ENCODE data around the gene KRTAP10-7. TPM values are rescaled to one million over a fixed set of nuclear protein-coding genes. Genes with fewer than 3 reads are reported as not detected.
A peak's percentile ranks its signal among the peaks of the same experiment; 100 is the strongest.

KRTAP10-7 gene
- total and polyA plus RNA-seq, 2 of the 13 experiments (the other 11 are each of a cell fraction or from before 2014, with no cell fraction given), result not detected

GRCh38 chr21:44571296-44571695, 29.1 kb upstream of the KRTAP10-7 start:
- H3K9ac ChIP-seq (ENCODE audit: insufficient read depth, low read depth, low read length), result no peak overlapping the region
- FAIRE-seq (no peak), ATAC-seq (no peak), DNase-seq (ENCODE audit: low spot score) (no peak)
- no peak overlapping the region for H3K4me3 ChIP-seq (replicated peaks in 1 of 3; ENCODE audit: insufficient read depth in 1 of 3, low read depth in 2 of 3, low read length in 3 of 3)
- no TSS peak for BruUV-seq (replicated peaks)
- intact Hi-C loops (cut with micrococcal nuclease; ENCODE audit: unreplicated experiment) (no loop called here), in situ Hi-C loops (cut with HindIII; ENCODE audit: extremely low pct_ligation_motif_present, low pct_unique_long_range_greater_than_20kb) (no loop called here)
- TF ChIP-seq RFX5 (IDR thresholded peaks at IDR 0.05; ENCODE audit: low read depth, low read length) (no peak), ZNF605 (CRISPR knock-in tag; IDR thresholded peaks at IDR 0.05) (peak; percentile 100)
- H3K4me2 ChIP-seq (ENCODE audit: low read depth, low read length), result no peak overlapping the region
- H2AFZ ChIP-seq (ENCODE audit: low read length), result no peak overlapping the region
- POLR2A ChIA-PET, result no interaction called here
- H3K4me1 ChIP-seq (ENCODE audit: insufficient read depth, low read length), result peaks cover 32% of the 10 kb centered on the region
- H3K27ac ChIP-seq (ENCODE audit: extremely low read length, insufficient read depth, low read length), result no peak overlapping the region
- H3K79me2 ChIP-seq (ENCODE audit: insufficient read depth, low read length), result no peaks in the 10 kb centered on the region
- no peaks in the 10 kb centered on the region for H3K36me3 ChIP-seq (replicated peaks in 1 of 2; ENCODE audit: control insufficient read depth in 1 of 2, insufficient read depth in 2 of 2, low read length in 2 of 2)
- WGBS (ENCODE audit: low lambda C conversion rate), result 39% methylated on average over 3 of the region's 4 CpGs
- H4K20me1 ChIP-seq (ENCODE audit: insufficient read depth, low read length), result no peaks in the 10 kb centered on the region
- peaks cover 9% of the 10 kb centered on the region for H3K9me3 ChIP-seq (ENCODE audit: low read length)
- CTCF ChIA-PET (ENCODE audit: low intra/inter-chr PET ratio, low total read pairs), result no interaction called here
- H3K27me3 ChIP-seq (ENCODE audit: control insufficient read depth in 1 of 2, insufficient read depth in 2 of 2, low read length in 2 of 2), result no peaks in the 10 kb centered on the region; a peak in 1 of 5 replicates

- no peak for FAIRE-seq
- WGBS (ENCODE audit: low lambda C conversion rate), result 83% methylated on average over 29 of the region's 40 CpGs
- in situ Hi-C loops (cut with HindIII; ENCODE audit: extremely low pct_ligation_motif_present, low pct_unique_long_range_greater_than_20kb), result no loop called here
These were observed 28.3 kb upstream of the KRTAP10-7 start for GRCh38 chr21:44571844-44572782.

More at GRCh38 chr21:44571844-44572782, 28.3 kb upstream of the KRTAP10-7 start:
- no peak overlapping the region for H3K4me2 ChIP-seq (ENCODE audit: low read depth, low read length)
- H3K9me3 ChIP-seq (ENCODE audit: low read length), result peaks cover 14% of the 10 kb centered on the region
- H3K4me1 ChIP-seq (ENCODE audit: insufficient read depth, low read length), result peaks cover 32% of the 10 kb centered on the region
- no peak overlapping the region for H2AFZ ChIP-seq (ENCODE audit: low read length)
- DNase-seq (ENCODE audit: low spot score) (no peak), ATAC-seq (no peak)
- BruUV-seq (replicated peaks), result no TSS peak
- ChIA-PET POLR2A (no interaction called here), CTCF (ENCODE audit: low intra/inter-chr PET ratio, low total read pairs) (no interaction called here)
- intact Hi-C loops (cut with micrococcal nuclease; ENCODE audit: unreplicated experiment), result no loop called here
- no peak overlapping the region for H3K4me3 ChIP-seq (replicated peaks in 1 of 3; ENCODE audit: insufficient read depth in 1 of 3, low read depth in 2 of 3, low read length in 3 of 3)
- H4K20me1 ChIP-seq (ENCODE audit: insufficient read depth, low read length), result no peaks in the 10 kb centered on the region
- no peaks in the 10 kb centered on the region for H3K79me2 ChIP-seq (ENCODE audit: insufficient read depth, low read length)
- no peaks in the 10 kb centered on the region for H3K36me3 ChIP-seq (replicated peaks in 1 of 2; ENCODE audit: control insufficient read depth in 1 of 2, insufficient read depth in 2 of 2, low read length in 2 of 2)
- H3K27me3 ChIP-seq (ENCODE audit: control insufficient read depth in 1 of 2, insufficient read depth in 2 of 2, low read length in 2 of 2), result no peaks in the 10 kb centered on the region; a peak in 1 of 5 replicates
- TF ChIP-seq CENPBD1 (CRISPR knock-in tag; IDR thresholded peaks at IDR 0.05; ENCODE audit: borderline replicate concordance, low read depth), result no peak
- TF ChIP-seq ERF (CRISPR knock-in tag; IDR thresholded peaks at IDR 0.05), result no peak
- TF ChIP-seq CREBL2 (CRISPR knock-in tag; IDR thresholded peaks at IDR 0.05; ENCODE audit: borderline replicate concordance), result no peak
- TF ChIP-seq KMT2B (CRISPR knock-in tag; IDR thresholded peaks at IDR 0.05), result no peak
- TF ChIP-seq FOXC1 (CRISPR knock-in tag; IDR thresholded peaks at IDR 0.05; ENCODE audit: borderline replicate concordance), result no peak
- H3K27ac ChIP-seq (ENCODE audit: extremely low read length, insufficient read depth, low read length), result no peak overlapping the region
- no peak overlapping the region for H3K9ac ChIP-seq (ENCODE audit: insufficient read depth, low read depth, low read length)

Measured in HepG2 (cell line).